ENCODE results near the gene PLEKHM3. TPM values are rescaled to one million over a fixed set of nuclear protein-coding genes. Genes with fewer than 3 reads are reported as not detected.

The PLEKHM3 gene
- polyA plus RNA-seq, 1 donor (not counting 4 experiments of a cell fraction or from before 2014, with no cell fraction given): 2.9 TPM

DNA sequence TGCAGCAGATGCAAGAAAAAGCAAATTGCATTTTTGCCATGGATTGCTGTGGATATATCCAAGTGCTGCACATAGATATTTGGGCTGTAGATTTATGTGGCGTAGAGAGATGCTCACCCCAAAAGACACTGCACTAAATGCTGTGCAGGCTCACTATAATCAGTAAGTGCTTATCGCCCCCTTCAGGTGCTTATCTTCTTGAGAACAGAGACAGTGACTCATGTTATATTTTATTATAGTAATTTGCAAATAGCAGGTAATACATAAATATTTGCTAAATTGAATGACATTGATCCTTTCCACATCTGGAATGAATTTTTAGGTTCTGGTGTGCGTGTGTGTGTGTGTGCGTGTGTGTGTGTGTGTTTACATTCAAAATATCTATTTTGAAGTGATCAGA is 36.8 kb upstream of the PLEKHM3 start:
- H3K9me3 ChIP-seq (ENCODE audit: control insufficient read depth, low read depth, low read length): no peaks in the 10 kb centered on the region
- no peak overlapping the region for H3K4me3 ChIP-seq (ENCODE audit: control insufficient read depth in 2 of 3, extremely low read depth in 1 of 3, insufficient read depth in 2 of 3, low read depth in 1 of 3, low read length in 3 of 3)
- H2AFZ ChIP-seq (ENCODE audit: control insufficient read depth, low read length): no peak overlapping the region
- H3K9ac ChIP-seq (ENCODE audit: control insufficient read depth, extremely low read depth, insufficient read depth, low read length): no peak overlapping the region
- H3K27ac ChIP-seq (ENCODE audit: control insufficient read depth, insufficient read depth, low read length): no peak overlapping the region
- no peak for FAIRE-seq
- no peaks in the 10 kb centered on the region for H4K20me1 ChIP-seq (ENCODE audit: control insufficient read depth, extremely low read depth, insufficient read depth, low read length)
- dilution Hi-C loops (cut with MboI; ENCODE audit: extremely low pct_ligation_motif_present, low sequenced_read_pairs): loop anchor here (25.0 kb wide), 1 partner anchor 300 kb away; the partner anchor contains the start of gene FZD5
- H3K36me3 ChIP-seq (ENCODE audit: control insufficient read depth in 2 of 2, extremely low read depth in 1 of 2, insufficient read depth in 2 of 2, low read length in 2 of 2): no peaks in the 10 kb centered on the region
- peaks cover 6% of the 10 kb centered on the region for H3K4me1 ChIP-seq (ENCODE audit: control insufficient read depth, extremely low read depth, insufficient read depth, low read length)
- no peak overlapping the region for H3K4me2 ChIP-seq (ENCODE audit: control insufficient read depth, extremely low read depth, insufficient read depth, low read depth, low read length)
- H3K27me3 ChIP-seq (ENCODE audit: control insufficient read depth, extremely low read depth, insufficient read depth, low read length): no peaks in the 10 kb centered on the region
- no peaks in the 10 kb centered on the region for H3K9me1 ChIP-seq (ENCODE audit: control insufficient read depth, extremely low read depth, insufficient read depth, low read length)
- DNase-seq (ENCODE audit: low read depth, low spot score): no peak
- H3K79me2 ChIP-seq (ENCODE audit: control insufficient read depth, insufficient read depth, low read length): no peaks in the 10 kb centered on the region
- TF ChIP-seq EZH2 (IDR thresholded peaks at IDR 0.05; ENCODE audit: low read length): no peak
- peak; percentile 45 to 47 (median 46) for TF ChIP-seq CTCF (optimal IDR thresholded peaks at IDR 0.05 in 1 of 3, IDR thresholded peaks at IDR 0.05 in 1 of 3, conservative IDR thresholded peaks at IDR 0.05 in 1 of 3; ENCODE audit: extremely low read depth in 1 of 3, insufficient read depth in 2 of 3, low read length in 3 of 3)

DNA sequence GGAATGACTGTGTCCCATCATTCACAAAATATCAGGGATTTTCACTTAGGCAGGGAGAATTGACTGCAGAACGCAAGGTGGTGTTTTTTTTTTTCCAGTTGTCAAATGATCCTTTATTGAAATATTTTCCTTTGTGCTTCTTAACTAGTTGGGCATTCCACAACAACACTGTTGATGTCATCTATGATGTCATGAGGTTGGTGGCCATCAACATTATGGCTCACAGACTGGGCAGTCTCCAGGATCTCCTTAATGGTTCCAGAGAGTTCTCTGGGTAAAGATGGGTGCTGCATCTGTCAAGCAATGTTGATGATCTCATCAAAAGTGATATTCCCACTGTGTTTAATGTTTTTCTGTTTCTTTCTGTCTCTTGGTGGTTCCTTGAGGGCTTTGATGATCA is 31.8 kb upstream of the PLEKHM3 start:
- FAIRE-seq: no peak
- dilution Hi-C loops (cut with MboI; ENCODE audit: extremely low pct_ligation_motif_present, low sequenced_read_pairs): loop anchor here (25.0 kb wide), 1 partner anchor 295 kb away; the partner anchor contains the start of gene FZD5

More for the DNA sequence above, 31.8 kb upstream of the PLEKHM3 start:
- Histone ChIP-seq H3K4me2 (ENCODE audit: control insufficient read depth, extremely low read depth, insufficient read depth, low read depth, low read length) (no peak overlapping the region), H3K27ac (ENCODE audit: control insufficient read depth, insufficient read depth, low read length) (no peak overlapping the region), H3K9me3 (ENCODE audit: control insufficient read depth, low read depth, low read length) (no peaks in the 10 kb centered on the region), H3K9ac (ENCODE audit: control insufficient read depth, extremely low read depth, insufficient read depth, low read length) (no peak overlapping the region), H3K4me3 (ENCODE audit: control insufficient read depth in 2 of 3, extremely low read depth in 1 of 3, insufficient read depth in 2 of 3, low read depth in 1 of 3, low read length in 3 of 3) (no peak overlapping the region), H3K4me1 (ENCODE audit: control insufficient read depth, extremely low read depth, insufficient read depth, low read length) (no peaks in the 10 kb centered on the region), H3K36me3 (ENCODE audit: control insufficient read depth in 2 of 2, extremely low read depth in 1 of 2, insufficient read depth in 2 of 2, low read length in 2 of 2) (no peaks in the 10 kb centered on the region), H3K27me3 (ENCODE audit: control insufficient read depth, extremely low read depth, insufficient read depth, low read length) (no peaks in the 10 kb centered on the region), H2AFZ (ENCODE audit: control insufficient read depth, low read length) (no peak overlapping the region), H4K20me1 (ENCODE audit: control insufficient read depth, extremely low read depth, insufficient read depth, low read length) (no peaks in the 10 kb centered on the region), H3K79me2 (ENCODE audit: control insufficient read depth, insufficient read depth, low read length) (no peaks in the 10 kb centered on the region), H3K9me1 (ENCODE audit: control insufficient read depth, extremely low read depth, insufficient read depth, low read length) (no peaks in the 10 kb centered on the region)
- no peak for DNase-seq (ENCODE audit: low read depth, low spot score)
- TF ChIP-seq EZH2 (IDR thresholded peaks at IDR 0.05; ENCODE audit: low read length) (no peak), CTCF (optimal IDR thresholded peaks at IDR 0.05 in 1 of 3, IDR thresholded peaks at IDR 0.05 in 1 of 3, conservative IDR thresholded peaks at IDR 0.05 in 1 of 3; ENCODE audit: extremely low read depth in 1 of 3, insufficient read depth in 2 of 3, low read length in 3 of 3) (no peak)

Data from keratinocyte (primary cell).